T-helper 2 cell (primary cell): ENCODE results near the gene EMSY.

Source experiments
- DNase-seq, 5 experiments: peaks; one replicate each; pipeline versions ENCODE4 v3.0.0 to v3.0.0-alpha.2; 2012 to 2022

EMSY gene

DNA sequence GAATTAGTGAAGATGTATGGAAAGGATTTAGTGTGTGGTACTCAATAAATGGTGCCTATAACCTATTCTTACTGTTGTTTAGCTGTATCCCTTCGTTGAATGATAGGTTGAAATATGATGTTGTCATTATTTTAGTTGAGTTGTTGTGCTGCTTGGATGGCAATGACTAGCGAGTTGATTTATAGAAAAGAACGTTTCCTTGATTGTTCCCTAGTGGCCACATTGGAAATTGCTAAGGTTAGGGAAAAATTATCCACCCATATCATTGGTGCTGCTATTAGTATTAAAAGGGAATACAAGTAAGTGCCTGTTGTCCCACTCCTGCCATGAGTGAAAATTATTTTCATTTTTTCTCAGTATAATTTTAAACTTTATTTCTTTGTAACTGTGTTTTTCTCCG is 14.5 kb downstream of the EMSY start:
- DNase-seq = no peak

DNA sequence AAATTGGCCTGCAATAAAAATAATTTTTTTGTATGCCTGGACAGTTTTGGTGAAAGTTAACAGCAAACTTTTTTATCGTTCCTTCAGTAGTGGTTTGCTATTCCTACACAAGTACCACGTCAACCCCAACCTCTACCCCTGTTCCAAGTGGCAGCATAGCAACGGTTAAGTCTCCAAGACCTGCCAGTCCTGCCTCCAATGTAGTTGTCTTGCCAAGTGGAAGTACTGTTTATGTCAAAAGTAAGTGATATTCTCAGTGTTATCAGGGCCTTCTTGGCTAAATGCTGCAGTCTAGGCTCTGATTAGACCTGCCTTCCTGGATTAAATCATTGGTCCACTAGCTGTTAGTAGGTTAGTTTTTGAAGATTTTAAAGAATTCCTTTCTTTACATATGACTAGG is 15.0 kb downstream of the EMSY start:
- DNase-seq = no peak

DNA sequence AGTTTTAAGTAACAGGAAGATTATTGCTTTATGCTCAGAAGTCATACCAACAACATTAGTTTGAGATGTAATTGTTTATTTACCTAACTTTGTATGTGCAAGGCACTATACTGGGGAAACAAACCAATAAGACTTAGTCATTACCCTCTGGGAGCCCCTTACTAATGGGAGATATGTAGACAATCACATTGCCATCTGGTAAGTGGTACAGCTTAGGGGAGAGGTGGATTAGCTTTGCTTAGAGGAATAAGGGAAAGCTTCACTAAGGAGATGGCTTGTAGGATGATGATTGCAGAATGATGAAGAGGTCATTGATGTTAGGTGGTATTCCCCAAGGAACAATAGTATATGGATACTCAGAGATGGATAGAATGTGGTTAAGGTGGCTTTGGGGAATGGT is 17.5 kb downstream of the EMSY start:
- DNase-seq = no peak

DNA sequence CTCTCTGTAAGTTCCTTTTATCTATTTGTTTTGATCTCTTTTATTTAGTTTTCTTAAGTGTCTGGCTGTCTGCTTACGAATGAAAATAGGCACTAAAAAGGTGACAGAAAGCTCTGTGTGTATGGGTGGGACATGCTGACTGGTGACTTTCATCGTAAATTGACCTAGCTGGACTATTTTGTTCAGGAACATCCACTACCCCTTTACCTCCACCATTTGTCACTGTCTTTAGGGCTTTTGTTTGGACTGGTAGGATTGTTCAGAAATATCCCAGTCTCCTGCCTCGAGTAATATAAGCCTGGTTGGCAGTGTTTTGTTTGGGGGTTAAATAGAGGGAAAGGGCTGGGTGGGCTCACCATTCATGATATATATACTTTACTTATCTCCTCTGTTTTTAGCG is 20.9 kb downstream of the EMSY start:
- no peak for DNase-seq

DNA sequence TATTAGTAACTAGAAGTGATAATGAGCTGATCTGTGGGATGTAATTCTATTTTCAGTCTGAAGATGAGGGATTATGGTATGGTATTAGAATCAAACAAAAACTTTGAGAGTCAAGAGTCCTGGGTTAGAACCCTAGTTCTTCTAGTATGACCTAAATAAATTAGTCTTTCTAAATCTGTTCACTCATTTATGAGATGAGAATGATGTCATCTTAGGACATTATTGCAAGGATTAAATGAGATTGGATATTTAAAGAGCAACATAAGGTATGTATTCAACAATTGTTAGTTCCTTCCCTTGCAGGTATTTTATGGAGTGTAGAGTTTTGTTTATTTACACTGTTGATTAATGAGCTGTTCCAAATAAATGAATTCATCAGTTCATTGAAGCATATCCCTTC is 21.8 kb downstream of the EMSY start:
- DNase-seq = no peak

DNA sequence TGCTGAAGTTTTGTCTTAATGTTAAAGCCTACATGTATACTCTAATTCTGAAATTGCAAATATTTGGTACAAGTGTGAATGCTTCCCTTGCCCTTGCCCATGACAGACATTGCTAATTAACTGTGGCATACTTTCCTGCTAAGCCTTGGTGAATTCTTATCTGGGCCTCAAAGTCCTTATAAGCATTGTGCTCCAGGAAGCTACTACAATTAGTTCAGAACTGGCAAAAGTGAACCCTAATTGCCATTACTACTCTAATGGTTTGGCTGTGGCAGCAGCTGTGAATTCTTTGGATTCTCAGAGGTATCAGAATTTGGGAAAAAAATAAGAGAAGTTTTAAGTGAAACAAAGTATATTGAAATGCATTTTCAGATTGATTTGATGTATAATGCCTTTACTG is 24.3 kb downstream of the EMSY start:
- DNase-seq = no peak

DNA sequence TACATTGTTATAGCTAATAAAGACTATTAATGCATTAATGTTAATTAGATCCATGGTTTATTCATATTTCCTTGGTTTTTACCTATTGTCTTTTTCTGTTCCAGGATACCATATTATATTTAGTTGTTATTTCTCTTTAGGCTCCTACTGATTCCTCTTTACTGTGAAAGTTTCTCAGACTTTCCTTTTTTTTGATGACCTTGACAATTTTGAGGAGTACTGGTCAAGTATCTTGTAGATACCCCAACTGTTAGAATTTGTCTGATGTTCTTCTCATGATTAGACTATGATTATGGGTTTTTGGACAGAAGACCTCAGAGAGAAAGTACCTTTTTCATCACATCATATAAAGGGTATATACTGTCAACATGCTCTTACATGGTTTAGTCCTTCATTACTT is 26.6 kb downstream of the EMSY start:
- no peak for DNase-seq

DNA sequence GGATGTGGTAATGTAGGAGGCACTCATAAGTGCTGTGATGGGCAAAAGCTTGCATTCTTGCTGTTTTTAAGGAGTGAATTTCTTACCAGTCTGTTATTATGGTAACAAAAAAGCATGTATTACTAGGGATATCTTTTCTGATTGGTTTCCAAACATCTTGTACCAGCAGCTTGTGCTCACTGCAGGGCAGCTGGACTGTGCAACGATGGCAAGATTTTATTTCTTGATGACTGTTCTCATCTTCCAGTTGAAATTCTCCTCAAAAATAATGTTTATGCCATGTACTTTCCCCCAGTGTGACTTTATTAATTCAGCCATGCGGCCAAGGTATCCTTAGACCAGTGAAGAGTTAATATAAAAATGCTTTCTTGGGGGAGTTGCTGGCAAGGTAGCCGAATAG is 35.4 kb downstream of the EMSY start:
- DNase-seq = no peak

DNA sequence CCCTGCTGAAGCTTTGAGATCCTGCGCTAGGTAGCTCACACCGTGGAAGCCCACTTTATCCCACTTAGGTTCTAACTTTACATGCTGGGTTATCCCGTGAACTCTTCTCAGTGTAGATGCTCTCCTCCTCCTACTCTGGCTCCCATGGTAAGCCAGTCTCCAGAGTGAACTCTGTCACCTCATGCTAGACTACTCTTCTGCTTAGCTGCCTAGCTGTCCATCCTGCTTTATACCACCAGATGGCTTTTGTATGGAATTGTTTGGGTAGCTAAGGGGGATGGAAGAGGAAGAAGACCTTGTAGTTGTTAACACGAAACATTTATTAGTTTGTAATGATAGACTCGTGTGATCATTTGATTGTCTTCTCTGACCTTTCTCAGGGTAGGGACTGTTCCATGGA is 46.8 kb downstream of the EMSY start:
- DNase-seq = no peak

DNA sequence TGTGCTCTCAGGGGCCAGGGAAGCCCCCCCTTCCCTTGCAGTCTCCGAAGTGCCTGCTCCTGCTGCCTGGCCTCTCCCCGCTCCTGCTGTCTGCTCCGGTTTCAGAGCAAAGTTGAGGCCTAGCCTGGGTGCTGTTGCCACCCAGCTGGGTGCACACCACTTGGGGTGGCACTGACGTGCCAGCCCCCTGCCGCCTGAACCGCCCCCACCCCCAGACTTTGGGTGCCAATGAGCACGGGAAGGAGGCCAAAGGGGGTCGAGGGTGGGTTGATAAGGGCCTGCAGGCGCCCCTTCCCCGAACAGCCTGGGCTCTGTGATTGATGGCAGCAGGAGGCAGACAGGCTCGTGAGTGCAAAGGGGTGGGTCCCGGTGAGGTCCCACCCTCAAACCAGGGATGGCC is 48.2 kb downstream of the EMSY start:
- DNase-seq = no peak

DNA sequence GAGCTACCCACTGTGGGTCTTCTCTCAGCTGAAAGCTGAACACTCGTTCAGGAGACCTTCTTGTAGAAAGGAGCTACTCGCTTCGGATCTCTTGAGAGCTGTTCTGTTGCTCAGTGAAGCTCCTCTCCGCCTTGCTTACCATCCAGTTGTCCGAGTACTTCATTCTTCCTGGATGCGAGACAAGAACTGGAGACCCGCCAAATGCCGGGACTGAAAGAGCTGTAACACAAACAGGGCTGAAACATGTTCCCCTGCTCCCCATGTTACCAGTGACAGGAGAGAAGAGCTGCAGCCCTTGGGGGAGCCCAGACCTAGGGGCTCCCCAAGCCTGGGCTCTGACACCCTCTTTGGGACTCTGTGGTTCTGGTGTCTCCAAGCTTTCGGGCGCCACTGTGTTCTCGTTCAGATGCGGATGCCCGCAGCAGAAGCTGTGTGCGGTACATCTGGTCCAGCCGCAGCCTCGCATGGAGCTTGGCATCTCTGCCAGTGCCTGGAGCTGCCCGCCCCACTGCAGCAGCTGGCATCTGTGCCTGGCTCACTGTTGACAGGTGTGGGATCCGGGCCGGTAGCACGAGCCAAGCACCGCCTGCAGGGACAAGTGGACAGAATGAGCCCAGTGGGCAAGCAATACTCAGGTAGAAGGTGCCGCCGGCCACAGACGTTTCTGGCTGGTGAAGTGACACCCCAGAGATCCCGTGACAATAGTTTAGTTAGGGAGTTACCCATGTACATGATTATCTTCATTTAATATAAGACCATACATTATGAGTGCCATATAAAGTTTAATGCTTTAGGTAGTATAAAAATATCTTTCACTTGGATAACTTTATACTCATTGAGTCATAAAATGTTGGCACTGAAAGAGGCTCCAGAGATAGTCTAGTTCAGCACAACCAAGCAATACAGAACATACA is 49.1 kb downstream of the EMSY start:
- DNase-seq = no peak

DNA sequence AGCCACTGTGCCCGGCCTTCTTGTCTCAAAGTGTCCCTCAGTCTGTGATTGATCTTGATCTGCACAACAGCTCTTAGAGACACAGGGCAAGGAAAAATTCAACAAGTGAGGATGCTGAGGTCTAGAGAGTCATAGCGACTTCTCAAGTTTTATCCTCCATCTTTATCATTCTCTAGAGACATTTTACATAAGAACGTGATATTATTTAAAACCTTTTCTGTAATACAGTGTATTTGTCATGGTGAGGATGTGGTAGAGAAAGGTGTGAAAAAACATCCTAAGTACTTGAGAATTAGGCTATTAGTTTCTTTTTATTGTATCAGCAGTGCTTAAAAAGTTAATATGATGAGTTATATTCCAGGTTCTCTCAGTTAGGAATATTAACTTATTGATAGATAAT is 50.2 kb downstream of the EMSY start:
- peak in 1 of 5 experiments; percentile 40 for DNase-seq

DNA sequence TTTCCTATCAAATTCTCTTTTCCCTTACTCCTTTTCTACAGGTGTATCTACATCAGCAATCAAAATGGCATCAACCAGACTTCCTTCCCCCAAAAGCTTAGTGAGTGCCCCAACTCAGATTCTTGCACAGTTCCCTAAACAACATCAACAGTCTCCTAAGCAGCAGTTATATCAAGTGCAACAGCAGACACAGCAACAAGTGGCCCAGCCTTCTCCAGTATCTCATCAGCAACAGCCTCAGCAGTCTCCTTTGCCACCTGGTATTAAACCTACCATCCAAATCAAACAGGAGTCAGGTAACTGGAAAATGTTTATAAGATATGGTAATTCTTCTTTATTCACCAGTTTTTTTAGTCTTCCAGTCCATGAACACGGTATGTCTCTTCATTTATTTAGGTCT is 51.4 kb downstream of the EMSY start:
- no peak for DNase-seq

DNA sequence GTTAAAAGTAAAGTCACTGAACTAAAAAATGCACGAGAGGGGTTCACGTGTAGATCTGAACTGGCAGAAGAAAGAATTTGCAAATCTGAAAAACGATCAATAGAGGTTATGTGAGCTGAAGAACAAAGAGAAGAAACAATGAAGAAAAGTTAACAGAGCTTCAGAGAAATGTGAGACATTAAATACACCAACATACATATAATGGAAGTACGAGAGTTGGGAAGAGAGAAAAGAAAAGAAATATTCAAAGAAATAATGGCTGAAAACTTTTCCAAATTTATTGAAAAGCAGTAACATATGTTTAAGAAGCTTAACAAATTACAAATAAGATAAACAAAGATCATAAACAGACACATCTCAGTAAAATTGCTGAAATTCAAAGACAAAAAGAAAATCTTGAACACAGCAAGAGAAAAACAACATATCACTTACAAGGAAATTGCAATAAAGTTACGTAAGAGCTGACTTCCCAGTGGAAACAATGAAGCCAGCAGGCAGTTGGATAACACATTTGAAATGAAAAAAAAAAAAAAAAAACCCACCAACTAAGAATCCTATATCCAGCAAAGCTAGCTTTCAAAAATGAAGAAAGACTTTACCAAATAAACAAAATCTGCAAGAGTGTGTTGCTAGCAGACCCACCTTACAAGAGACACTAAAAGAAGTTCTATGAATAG is 56.8 kb downstream of the EMSY start:
- DNase-seq = no peak

DNA sequence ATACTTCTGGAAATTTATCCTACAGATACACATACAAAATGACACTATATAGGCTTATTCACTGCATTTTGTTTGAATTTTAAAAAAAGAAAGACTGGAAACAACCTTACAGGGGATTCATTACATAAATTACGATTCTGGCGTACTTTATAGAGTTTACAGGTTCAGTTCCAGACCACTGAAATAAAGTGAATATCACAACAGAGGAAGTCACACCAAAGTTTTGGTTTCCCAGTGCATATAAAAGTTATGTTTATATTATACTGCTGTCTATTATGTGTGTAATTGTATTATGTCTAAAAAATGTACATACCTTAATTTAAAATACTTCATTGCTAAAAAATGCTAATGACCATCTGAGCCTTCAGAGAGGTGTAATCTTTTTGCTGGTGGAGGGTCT is 62.0 kb downstream of the EMSY start:
- no peak for DNase-seq

DNA sequence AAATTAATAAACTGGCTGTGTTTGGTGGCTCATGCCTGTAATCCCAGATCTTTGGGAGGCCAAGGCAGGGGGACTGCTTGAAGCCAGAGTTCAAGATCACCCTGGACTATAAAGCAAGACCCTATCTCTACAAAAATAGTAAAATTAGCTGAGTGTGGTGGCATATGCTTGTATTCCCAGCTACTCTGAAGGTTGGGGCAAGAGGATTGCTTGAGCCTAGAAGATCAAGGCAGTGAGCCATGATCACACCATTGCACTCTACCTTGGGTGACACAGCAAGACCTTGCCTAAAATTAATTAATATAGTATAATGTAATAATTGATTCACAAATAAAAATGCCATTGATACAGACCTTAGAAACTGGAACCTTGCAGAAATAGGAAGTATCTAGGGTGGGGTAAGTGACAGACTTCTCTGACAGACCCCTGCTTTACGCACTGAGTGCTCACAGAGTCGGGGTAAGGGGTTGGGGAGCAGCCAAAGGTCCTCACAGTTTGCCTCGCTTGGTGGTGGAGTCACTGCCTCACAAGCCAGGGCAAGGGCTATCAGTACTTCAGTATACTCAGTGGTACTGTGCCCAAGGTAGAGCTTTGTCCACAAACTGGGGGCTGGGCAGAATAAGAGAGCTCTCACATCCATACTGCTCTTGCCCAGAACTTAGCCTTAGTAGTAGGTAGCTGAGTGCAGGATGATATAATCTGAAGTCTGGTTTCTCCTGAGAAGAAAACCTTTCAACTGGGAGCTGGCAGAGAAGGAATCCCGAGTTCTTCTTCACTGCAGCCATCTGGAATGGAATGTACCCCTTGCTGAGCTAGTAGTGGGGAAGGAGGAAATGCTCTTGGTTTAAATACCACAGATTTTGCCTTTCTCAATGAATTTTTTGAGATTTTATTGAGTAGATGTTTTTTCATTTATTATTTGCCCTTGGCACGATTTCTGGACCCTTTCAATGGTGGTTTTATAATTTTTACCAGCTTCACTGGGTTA is 65.5 kb downstream of the EMSY start:
- DNase-seq = no peak

DNA sequence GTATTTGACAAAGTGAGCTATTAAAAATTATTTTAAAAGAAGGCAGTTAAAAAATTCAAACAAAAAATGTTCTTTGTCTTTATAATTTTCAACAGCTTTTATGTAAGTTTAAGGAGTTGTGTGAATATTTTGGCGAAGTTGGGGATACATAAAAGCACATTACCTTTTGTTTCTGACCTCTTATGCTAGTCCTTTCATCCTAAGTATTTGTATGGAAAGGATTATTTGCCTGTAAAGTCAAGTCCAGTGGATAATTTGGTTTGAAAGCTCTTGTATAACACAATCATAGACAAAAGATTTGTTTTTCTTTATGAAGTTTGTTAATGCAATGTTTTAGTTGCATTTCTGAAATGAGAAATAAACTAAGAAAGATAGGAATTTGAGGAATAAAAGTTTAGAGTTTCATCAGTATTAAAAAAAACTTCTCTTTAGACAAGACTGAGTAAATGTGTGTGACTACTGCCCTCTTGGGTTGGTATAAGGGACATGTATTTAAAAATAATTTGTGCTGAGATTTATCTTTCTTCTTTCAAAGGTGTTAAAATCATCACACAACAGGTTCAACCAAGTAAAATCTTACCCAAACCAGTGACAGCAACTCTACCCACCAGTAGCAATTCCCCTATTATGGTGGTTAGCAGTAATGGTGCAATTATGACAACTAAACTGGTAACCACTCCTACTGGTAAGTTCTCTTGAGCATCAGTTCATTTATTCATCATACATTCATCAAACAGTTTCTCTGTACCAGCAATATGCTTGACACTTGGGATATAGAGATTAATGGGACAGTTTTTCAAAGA is 68.2 kb downstream of the EMSY start:
- DNase-seq = peak in 1 of 5 experiments; percentile 40

DNA sequence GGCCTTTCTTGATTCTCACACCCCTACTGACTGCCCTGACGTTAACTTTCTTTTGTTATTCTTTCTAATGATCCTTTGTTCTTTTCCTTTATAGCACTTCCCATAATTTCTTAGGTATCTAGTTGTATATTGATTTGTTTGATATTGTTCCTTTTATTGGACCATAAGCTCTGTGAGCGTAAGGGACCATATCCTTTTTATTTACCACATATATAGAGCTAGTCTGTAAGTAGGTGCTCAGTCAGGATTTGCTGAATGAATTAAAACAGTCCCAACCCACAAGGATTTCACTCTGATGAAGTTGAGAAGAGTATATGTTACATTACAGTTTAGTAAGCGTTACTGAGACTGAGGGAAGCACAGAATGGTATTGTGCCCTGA is 68.8 kb downstream of the EMSY start:
- no peak for DNase-seq

DNA sequence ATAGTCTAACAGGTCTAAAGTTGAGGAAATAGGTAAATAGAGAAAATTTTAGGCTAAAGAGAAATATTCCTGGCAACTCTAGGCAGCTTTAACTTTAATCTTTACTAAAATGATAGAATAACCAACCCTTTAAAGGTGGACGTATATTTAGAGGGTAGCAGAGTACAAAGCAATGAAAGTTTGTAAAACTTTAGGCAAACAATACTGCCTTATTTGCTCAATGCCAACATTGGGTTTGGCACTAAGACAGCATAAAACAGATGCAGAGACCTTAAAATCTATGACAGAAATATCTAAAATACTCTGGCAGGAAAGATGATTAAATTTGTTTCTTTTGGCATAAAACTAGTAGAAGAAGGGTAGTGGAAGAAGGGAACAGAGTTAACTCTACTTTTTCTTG is 70.7 kb downstream of the EMSY start:
- DNase-seq = no peak

DNA sequence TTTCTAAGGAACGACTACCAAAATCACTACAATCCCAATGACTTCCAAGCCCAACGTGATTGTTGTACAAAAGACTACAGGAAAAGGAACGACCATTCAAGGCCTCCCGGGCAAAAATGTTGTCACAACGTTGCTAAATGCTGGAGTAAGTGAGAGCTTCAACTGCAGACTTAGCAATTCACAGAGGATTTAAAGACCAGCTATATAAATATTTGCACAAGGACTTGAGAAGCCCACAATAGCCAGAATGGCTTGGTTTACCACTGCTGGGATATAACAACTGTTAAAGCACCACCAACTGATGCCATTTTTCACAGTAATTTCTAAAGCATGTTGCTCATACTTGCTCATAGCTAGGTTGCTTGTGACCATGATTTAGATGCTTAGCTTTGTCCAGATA is 78.3 kb downstream of the EMSY start:
- DNase-seq = no peak

DNA sequence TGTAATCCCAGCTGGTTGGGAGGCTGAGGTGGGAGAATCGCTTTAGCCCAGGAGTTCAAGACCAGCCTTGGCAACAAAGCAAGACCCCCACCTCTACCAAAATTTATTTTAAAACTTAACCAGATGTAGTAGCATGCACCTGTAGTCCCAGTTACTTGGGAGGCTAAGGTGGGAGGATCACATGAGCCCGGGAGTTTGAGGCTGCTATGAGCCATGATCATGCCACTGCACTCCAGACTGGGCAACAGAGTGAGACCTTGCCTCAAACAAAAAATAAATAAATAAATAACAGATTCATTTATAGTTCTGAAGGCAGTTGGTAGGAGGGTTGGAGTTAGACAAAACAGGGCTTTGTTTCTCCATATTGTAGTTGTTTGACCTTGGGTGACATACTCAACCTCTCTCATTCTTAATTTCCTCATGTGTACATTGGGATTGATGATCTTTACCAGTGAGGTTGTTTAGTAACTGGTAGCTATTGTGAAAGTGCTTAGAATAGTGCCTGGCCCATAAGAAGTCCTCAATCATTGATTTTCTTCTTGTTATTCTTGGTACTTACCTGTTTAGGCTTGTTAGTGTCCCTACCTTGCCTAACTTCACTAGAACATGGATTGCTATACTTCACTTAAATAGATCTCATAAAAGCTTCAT is 79.1 kb downstream of the EMSY start:
- no peak for DNase-seq

DNA sequence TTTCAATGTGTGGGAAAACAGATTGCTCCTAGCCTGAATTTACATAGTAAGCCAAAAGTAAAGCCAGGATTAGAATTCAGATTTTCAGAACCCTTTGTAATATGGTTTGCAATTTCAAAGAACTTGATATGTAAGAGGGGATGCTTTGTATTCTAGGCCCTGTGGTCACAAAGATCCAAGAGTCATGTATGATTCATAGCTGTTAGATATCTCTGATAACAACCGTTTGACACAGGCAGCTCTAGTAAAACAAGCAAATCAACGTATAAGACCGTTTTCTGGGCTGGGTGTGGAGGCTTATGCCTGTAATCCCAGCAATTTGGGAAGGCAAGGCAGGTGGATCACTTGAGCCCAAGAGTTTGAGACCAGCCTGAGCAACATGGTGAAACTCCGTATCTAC is 79.6 kb downstream of the EMSY start:
- DNase-seq = peak in 1 of 5 experiments; percentile 45
